ENCODE measurements around the gene KHK. TPM values are rescaled to one million over a fixed set of nuclear protein-coding genes. Genes with fewer than 3 reads are reported as not detected.

Gene KHK
- total RNA-seq, 1 donor: 0.36 TPM

- Histone ChIP-seq H4K20me1 (ENCODE audit: insufficient read depth, low read length) (peaks cover 26% of the 10 kb centered on the region), H3K4me2 (ENCODE audit: insufficient read depth, low read length) (no peak overlapping the region), H3K36me3 (ENCODE audit: insufficient read depth, low read length) (peaks cover 21% of the 10 kb centered on the region), H3K9me3 (ENCODE audit: low read depth, low read length) (no peaks in the 10 kb centered on the region), H3K27me3 (ENCODE audit: insufficient read depth, low read length) (peaks cover 8% of the 10 kb centered on the region), H2AFZ (ENCODE audit: low read length) (peak overlapping the region; percentile 10), H3K79me2 (ENCODE audit: insufficient read depth, low read length) (peaks cover 22% of the 10 kb centered on the region), H3K27ac (ENCODE audit: low read depth, low read length) (no peak overlapping the region), H3K4me3 (ENCODE audit: insufficient read depth, low read length) (no peak overlapping the region), H3K4me1 (ENCODE audit: insufficient read depth, low read length) (peaks cover 8% of the 10 kb centered on the region)
- TF ChIP-seq, protein P1, sequence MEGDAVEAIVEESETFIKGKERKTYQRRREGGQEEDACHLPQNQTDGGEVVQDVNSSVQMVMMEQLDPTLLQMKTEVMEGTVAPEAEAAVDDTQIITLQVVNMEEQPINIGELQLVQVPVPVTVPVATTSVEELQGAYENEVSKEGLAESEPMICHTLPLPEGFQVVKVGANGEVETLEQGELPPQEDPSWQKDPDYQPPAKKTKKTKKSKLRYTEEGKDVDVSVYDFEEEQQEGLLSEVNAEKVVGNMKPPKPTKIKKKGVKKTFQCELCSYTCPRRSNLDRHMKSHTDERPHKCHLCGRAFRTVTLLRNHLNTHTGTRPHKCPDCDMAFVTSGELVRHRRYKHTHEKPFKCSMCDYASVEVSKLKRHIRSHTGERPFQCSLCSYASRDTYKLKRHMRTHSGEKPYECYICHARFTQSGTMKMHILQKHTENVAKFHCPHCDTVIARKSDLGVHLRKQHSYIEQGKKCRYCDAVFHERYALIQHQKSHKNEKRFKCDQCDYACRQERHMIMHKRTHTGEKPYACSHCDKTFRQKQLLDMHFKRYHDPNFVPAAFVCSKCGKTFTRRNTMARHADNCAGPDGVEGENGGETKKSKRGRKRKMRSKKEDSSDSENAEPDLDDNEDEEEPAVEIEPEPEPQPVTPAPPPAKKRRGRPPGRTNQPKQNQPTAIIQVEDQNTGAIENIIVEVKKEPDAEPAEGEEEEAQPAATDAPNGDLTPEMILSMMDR (IDR thresholded peaks at IDR 0.05; ENCODE audit: extremely low read depth, low read depth, low read length): no peak
- DNase-seq (ENCODE audit: insufficient read length, low spot score, missing footprints): no peak
These were observed 48.9 kb downstream of the KHK start for GRCh38 chr2:27135478-27135955.

DNA sequence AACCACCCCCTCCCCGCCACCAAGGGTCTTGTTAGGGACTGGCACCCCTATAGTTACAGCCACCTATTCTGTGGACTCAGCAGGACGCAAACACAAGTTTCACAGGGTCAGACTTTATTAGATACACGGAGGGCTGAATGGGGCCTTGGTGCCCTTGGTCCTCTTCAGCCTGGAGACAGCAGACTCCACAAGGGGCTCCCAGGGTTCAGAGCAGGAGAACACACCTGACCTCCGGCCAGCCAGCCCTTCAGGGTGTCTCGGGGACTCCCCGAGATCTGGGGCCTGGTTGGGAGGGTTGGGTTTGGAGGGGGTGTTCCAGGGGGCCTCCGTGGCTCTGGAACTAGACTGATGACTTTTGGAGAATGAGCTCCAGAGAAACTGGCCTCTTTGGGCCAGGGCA lies 50.2 kb downstream of the KHK start:
- H2AFZ ChIP-seq (ENCODE audit: low read length): no peak overlapping the region
- H3K9me3 ChIP-seq (ENCODE audit: low read depth, low read length): no peaks in the 10 kb centered on the region
- H3K79me2 ChIP-seq (ENCODE audit: insufficient read depth, low read length): peaks cover 22% of the 10 kb centered on the region
- no peak overlapping the region for H3K27ac ChIP-seq (ENCODE audit: low read depth, low read length)
- no peak overlapping the region for H3K4me2 ChIP-seq (ENCODE audit: insufficient read depth, low read length)
- peaks cover 21% of the 10 kb centered on the region for H4K20me1 ChIP-seq (ENCODE audit: insufficient read depth, low read length)
- H3K4me1 ChIP-seq (ENCODE audit: insufficient read depth, low read length): peaks cover 8% of the 10 kb centered on the region
- peaks cover 10% of the 10 kb centered on the region for H3K36me3 ChIP-seq (ENCODE audit: insufficient read depth, low read length)
- peaks cover 8% of the 10 kb centered on the region for H3K27me3 ChIP-seq (ENCODE audit: insufficient read depth, low read length)
- DNase-seq (ENCODE audit: insufficient read length, low spot score, missing footprints): no peak
- H3K4me3 ChIP-seq (ENCODE audit: insufficient read depth, low read length): no peak overlapping the region
- TF ChIP-seq, protein P1 (IDR thresholded peaks at IDR 0.05; ENCODE audit: extremely low read depth, low read depth, low read length): no peak

DNA sequence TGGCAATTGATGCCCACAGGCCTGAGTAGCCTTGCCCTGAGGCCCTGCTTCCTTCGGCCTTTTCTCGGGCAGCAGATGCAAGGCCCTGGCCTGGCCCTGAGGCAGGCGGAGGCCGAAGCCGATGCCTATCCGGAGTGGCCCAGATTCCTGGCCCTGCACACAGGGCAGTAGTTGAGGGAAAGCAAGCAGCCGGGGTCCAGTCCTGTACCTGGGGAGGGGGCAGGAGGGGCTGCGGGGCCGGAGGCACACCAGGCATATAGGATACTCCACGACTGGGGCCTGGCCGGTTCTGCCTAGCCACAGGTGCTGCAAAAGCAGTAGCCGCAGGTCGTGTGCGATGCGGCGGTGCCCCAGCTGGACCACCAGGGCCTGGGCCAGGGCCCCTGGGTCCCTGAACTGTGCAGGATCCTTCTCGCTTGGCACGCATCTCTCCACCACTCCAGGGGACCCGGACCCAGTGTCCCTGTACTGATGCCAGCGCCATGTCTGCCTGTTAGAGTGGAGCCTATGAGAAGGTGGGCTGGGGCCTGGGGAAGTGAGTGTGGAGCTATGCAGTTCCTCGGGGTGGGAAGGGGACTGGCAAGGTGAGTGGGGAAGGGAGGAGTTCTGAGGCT lies 50.9 kb downstream of the KHK start:
- TF ChIP-seq, protein P1 (IDR thresholded peaks at IDR 0.05; ENCODE audit: extremely low read depth, low read depth, low read length): no peak
- no peak overlapping the region for H3K4me3 ChIP-seq (ENCODE audit: insufficient read depth, low read length)
- peaks cover 5% of the 10 kb centered on the region for H3K36me3 ChIP-seq (ENCODE audit: insufficient read depth, low read length)
- no peak for DNase-seq (ENCODE audit: insufficient read length, low spot score, missing footprints)
- no peak overlapping the region for H3K27ac ChIP-seq (ENCODE audit: low read depth, low read length)
- no peaks in the 10 kb centered on the region for H3K9me3 ChIP-seq (ENCODE audit: low read depth, low read length)
- H3K4me1 ChIP-seq (ENCODE audit: insufficient read depth, low read length): peaks cover 8% of the 10 kb centered on the region
- no peak overlapping the region for H2AFZ ChIP-seq (ENCODE audit: low read length)
- peaks cover 20% of the 10 kb centered on the region for H3K79me2 ChIP-seq (ENCODE audit: insufficient read depth, low read length)
- H3K27me3 ChIP-seq (ENCODE audit: insufficient read depth, low read length): peaks cover 8% of the 10 kb centered on the region
- H3K4me2 ChIP-seq (ENCODE audit: insufficient read depth, low read length): no peak overlapping the region
- H4K20me1 ChIP-seq (ENCODE audit: insufficient read depth, low read length): peaks cover 14% of the 10 kb centered on the region

- Histone ChIP-seq H3K4me3 (ENCODE audit: insufficient read depth, low read length) (no peak overlapping the region), H3K9me3 (ENCODE audit: low read depth, low read length) (no peaks in the 10 kb centered on the region)
These were observed 51.5 kb downstream of the KHK start for GRCh38 chr2:27138111-27138510.

More at GRCh38 chr2:27138111-27138510, 51.5 kb downstream of the KHK start:
- Histone ChIP-seq H3K36me3 (ENCODE audit: insufficient read depth, low read length) (no peaks in the 10 kb centered on the region), H2AFZ (ENCODE audit: low read length) (no peak overlapping the region), H3K27me3 (ENCODE audit: insufficient read depth, low read length) (peaks cover 11% of the 10 kb centered on the region), H3K79me2 (ENCODE audit: insufficient read depth, low read length) (peaks cover 13% of the 10 kb centered on the region), H3K4me2 (ENCODE audit: insufficient read depth, low read length) (no peak overlapping the region), H3K27ac (ENCODE audit: low read depth, low read length) (no peak overlapping the region), H3K4me1 (ENCODE audit: insufficient read depth, low read length) (peaks cover 7% of the 10 kb centered on the region), H4K20me1 (ENCODE audit: insufficient read depth, low read length) (peaks cover 7% of the 10 kb centered on the region)
- TF ChIP-seq, protein P1 (IDR thresholded peaks at IDR 0.05; ENCODE audit: extremely low read depth, low read depth, low read length): no peak
- no peak for DNase-seq (ENCODE audit: insufficient read length, low spot score, missing footprints)

Measured in osteoblast (primary cell).